ENCODE results near the gene SCARF1.

Gene SCARF1

GRCh38 chr17:1621273-1621954 is 24.1 kb downstream of the SCARF1 start:
- Histone ChIP-seq H3K36me3 (ENCODE audit: insufficient read depth) (no peaks in the 10 kb centered on the region), H3K27ac (no peak overlapping the region), H3K27me3 (ENCODE audit: insufficient read depth, low read depth) (no peaks in the 10 kb centered on the region), H3K79me2 (ENCODE audit: insufficient read depth, low read depth) (no peaks in the 10 kb centered on the region), H2AFZ (ENCODE audit: low read depth) (no peak overlapping the region), H4K20me1 (ENCODE audit: insufficient read depth) (no peaks in the 10 kb centered on the region), H3K9ac (no peak overlapping the region), H3K4me2 (no peak overlapping the region), H3K4me1 (ENCODE audit: low read depth, poor library complexity, severe bottlenecking) (no peaks in the 10 kb centered on the region), H3K4me3 (IDR thresholded peaks at IDR 0.05; ENCODE audit: insufficient read depth, low read depth, low read length) (no peak overlapping the region)
- TF ChIP-seq CTCF (conservative IDR thresholded peaks at IDR 0.05; ENCODE audit: low read depth, low read length): no peak

GRCh38 chr17:1620486-1620885 is 25.0 kb downstream of the SCARF1 start:
- Histone ChIP-seq H3K9ac (no peak overlapping the region), H3K27me3 (ENCODE audit: insufficient read depth, low read depth) (no peaks in the 10 kb centered on the region), H3K27ac (no peak overlapping the region), H3K79me2 (ENCODE audit: insufficient read depth, low read depth) (no peaks in the 10 kb centered on the region), H2AFZ (ENCODE audit: low read depth) (no peak overlapping the region), H3K36me3 (ENCODE audit: insufficient read depth) (no peaks in the 10 kb centered on the region), H3K4me1 (ENCODE audit: low read depth, poor library complexity, severe bottlenecking) (no peaks in the 10 kb centered on the region), H3K4me2 (no peak overlapping the region), H3K4me3 (IDR thresholded peaks at IDR 0.05; ENCODE audit: insufficient read depth, low read depth, low read length) (no peak overlapping the region), H4K20me1 (ENCODE audit: insufficient read depth) (no peaks in the 10 kb centered on the region)
- TF ChIP-seq CTCF (conservative IDR thresholded peaks at IDR 0.05; ENCODE audit: low read depth, low read length): no peak

GRCh38 chr17:1617620-1618174 is 27.8 kb downstream of the SCARF1 start:
- TF ChIP-seq CTCF (conservative IDR thresholded peaks at IDR 0.05; ENCODE audit: low read depth, low read length): no peak
- Histone ChIP-seq H3K36me3 (ENCODE audit: insufficient read depth) (no peaks in the 10 kb centered on the region), H3K27me3 (ENCODE audit: insufficient read depth, low read depth) (no peaks in the 10 kb centered on the region), H3K4me2 (no peak overlapping the region), H3K9ac (no peak overlapping the region), H3K27ac (no peak overlapping the region), H4K20me1 (ENCODE audit: insufficient read depth) (no peaks in the 10 kb centered on the region), H3K4me3 (IDR thresholded peaks at IDR 0.05; ENCODE audit: insufficient read depth, low read depth, low read length) (no peak overlapping the region), H3K79me2 (ENCODE audit: insufficient read depth, low read depth) (no peaks in the 10 kb centered on the region), H3K4me1 (ENCODE audit: low read depth, poor library complexity, severe bottlenecking) (no peaks in the 10 kb centered on the region), H2AFZ (ENCODE audit: low read depth) (no peak overlapping the region)

- no peak overlapping the region for H3K4me2 ChIP-seq
- no peak overlapping the region for H2AFZ ChIP-seq (ENCODE audit: low read depth)
- no peak overlapping the region for H3K9ac ChIP-seq
- no peaks in the 10 kb centered on the region for H4K20me1 ChIP-seq (ENCODE audit: insufficient read depth)
- no peaks in the 10 kb centered on the region for H3K79me2 ChIP-seq (ENCODE audit: insufficient read depth, low read depth)
- H3K36me3 ChIP-seq (ENCODE audit: insufficient read depth): no peaks in the 10 kb centered on the region
- H3K4me1 ChIP-seq (ENCODE audit: low read depth, poor library complexity, severe bottlenecking): no peaks in the 10 kb centered on the region
- TF ChIP-seq CTCF (conservative IDR thresholded peaks at IDR 0.05; ENCODE audit: low read depth, low read length): no peak
- H3K4me3 ChIP-seq (IDR thresholded peaks at IDR 0.05; ENCODE audit: insufficient read depth, low read depth, low read length): no peak overlapping the region
- no peaks in the 10 kb centered on the region for H3K27me3 ChIP-seq (ENCODE audit: insufficient read depth, low read depth)
- H3K27ac ChIP-seq: no peak overlapping the region
Observed at GRCh38 chr17:1616101-1616500, 29.4 kb downstream of the SCARF1 start.

Data from KMS-11 (cell line).